Measurements from ENCODE around the gene LONP2.
"Not testable (repeated sequence)": the region's sequence is repeated elsewhere in the genome, so short reads cannot be mapped to it uniquely, and the experiment has no call there.

Gene LONP2

DNA sequence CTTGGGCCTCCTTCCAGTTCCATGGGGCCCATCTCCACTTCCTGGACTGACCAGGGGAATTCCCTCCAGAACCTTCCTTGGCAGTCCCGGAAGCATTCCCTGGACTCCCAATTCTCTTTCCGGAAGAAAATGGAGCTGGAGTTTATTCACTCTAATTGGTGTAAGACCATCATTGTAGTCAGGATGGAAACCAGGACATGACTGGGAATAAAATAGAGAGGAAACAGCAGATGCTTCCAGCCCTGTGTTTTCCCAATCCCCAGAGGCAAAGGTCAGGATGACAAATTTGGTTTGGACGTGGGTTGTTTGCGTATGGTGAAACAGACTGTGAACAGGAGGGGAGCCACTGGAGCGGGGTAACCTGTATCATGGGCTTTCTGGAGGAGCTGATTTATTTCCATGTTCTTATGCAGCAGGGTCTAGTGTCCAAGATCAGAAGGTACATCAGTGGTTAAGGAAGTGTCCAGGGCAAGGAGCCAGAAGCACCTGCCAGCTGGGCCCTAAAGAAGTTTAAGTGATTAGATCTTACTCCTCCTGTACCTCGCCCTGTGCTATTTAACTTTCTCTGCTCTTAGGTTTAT is 8.5 kb upstream of the LONP2 start:
- no peak overlapping the region for H3K4me3 ChIP-seq (ENCODE audit: low read depth, low read length)

GRCh38 chr16:48236286-48236685 is 7.8 kb upstream of the LONP2 start:
- H3K4me3 ChIP-seq (ENCODE audit: low read depth, low read length): no peak overlapping the region

GRCh38 chr16:48240147-48240546 is 4.0 kb upstream of the LONP2 start:
- H3K4me3 ChIP-seq (ENCODE audit: low read depth, low read length): not testable (repeated sequence)

DNA sequence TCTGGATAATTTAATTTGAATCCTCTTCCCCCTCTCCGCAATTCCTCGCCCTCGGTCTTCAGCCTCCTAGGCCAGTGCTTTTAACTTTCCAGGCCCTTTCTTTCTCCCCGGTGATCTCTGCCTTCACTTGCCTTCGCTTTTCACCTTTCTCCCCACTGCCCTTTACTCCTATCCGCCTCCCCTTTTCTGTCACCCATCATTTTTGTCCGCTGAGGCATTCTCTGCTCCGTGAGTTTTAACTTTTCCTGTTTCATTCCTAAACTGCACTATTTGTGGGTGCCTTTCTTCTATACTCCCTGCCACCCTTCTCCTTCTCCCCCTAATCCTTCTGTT is 729 bp downstream of the LONP2 start:
- peak overlapping the region; percentile 86 for H3K4me3 ChIP-seq (ENCODE audit: low read depth, low read length)

DNA sequence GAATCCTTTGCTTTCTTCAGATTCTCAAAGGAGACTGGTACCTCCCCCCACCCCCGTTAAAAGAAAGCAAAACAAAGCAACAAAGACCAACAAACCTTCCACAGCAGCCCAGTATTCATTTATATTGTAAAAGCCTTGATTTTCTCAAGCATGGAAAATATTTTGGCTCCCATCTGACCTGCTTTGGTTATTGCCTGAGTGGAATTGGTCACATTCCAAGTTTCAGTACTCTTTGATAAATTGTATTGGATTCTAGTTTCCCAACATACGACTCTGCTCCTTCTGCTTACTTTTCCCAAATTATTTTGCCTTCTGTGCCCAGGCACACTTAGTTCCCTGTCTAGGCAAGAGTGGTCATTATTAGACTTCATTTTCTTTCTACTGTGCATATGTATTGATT is 2.0 kb downstream of the LONP2 start:
- no peak overlapping the region for H3K4me3 ChIP-seq (ENCODE audit: low read depth, low read length)

GRCh38 chr16:48247311-48247710 is 3.2 kb downstream of the LONP2 start, which contains the start of gene ABCC11:
ABCC11 (minus strand) TSS chr16:48247539; CDS start chr16:48231921, 15,618 bp downstream.
- H3K4me3 ChIP-seq (ENCODE audit: low read depth, low read length): no peak within 1 kb of the TSS

DNA sequence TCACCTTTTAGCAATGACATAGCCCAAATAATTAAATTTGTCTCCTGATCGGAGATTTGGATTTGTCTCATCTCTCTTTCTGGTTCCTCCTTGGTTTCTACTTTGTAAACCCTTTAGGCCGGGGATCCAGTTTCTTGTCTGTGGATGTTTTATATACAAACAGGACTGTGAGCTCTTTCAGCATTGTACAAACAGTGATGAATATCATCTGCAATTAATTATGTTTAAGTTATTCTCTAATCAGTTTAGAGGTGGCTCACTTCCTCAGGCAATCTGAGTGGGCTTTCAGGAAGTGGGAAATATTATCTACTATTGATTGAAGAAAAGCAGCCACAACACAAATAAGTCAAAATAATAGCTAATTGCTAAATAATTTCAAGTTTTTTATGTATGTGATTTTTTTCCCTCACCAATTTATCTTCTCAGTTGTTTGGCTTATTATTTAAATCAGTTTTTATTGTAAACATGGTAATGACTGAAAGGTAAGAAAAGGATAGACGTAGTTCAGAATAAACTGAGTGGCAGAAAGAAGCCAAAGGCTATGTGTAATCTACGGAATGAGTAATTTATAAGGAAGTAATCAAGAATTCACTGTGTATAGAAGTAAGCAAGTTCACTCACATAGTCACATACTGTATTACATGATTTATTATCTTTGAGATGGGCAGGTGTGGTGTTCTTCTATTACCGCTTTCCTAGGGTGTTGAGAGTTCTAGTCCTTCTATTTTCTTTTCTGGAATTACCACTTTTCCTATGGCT is 6.6 kb downstream of the LONP2 start:
- H3K4me3 ChIP-seq (ENCODE audit: low read depth, low read length): no peak overlapping the region

DNA sequence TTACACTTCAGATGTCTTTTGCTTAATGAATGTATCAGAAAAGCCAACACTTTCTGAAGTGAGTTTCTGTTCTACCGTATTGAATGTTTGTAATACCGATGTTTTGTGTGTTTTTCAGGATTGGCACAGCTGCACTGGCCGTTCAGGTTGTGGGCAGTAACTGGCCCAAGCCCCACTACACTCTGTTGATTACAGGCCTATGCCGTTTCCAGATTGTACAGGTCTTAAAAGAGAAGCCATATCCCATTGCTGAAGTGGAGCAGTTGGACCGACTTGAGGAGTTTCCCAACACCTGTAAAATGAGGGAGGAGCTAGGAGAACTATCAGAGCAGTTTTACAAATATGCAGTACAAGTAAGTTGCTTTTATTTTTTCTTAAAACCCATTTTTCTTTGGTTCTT is 7.9 kb downstream of the LONP2 start:
- H3K4me3 ChIP-seq (ENCODE audit: low read depth, low read length): no peak overlapping the region

DNA sequence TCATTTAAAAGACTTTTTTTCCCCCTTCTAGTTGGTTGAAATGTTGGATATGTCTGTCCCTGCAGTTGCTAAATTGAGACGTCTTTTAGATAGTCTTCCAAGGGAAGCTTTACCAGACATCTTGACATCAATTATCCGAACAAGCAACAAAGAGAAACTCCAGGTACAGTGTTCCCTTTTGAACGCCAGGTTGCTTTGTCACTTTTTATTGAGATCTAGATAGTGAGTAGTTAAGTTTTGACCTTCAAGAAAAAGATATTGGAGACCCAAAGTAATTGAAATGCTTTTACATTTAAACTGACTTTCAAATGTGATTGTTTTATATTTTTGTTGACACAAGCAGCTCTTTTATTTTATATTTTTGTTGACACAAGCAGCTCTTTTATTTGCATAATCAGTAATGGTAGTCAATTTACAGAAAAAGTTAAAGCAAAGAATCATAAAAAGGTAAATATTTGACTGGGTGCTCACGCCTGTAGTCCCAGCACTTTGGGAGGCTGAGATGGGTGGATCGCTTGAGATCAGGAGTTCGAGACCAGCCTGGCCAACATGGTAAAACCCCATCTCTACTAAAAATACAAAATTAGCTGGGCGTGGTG is 12.6 kb downstream of the LONP2 start:
- H3K4me3 ChIP-seq (ENCODE audit: low read depth, low read length): no peak overlapping the region

- no peak overlapping the region for H3K4me3 ChIP-seq (ENCODE audit: low read depth, low read length)
These were observed 17.5 kb downstream of the LONP2 start for GRCh38 chr16:48261569-48261968.

DNA sequence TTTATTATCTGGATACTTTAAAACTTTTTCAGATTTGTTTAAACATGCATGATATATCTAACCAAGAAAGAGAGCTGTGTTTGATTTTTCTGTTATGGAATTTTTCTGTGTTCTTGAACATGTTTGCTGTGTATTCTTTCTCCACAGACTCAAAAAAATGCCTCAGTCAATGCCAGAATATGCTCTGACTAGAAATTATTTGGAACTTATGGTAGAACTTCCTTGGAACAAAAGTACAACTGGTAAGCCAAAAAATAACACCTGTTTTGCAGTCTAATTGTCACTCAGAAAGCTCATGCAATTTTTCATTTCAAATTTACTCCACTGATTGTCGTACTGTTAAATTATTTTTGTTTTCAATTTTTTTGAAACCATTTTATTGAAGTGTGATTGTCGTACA is 18.5 kb downstream of the LONP2 start:
- no peak overlapping the region for H3K4me3 ChIP-seq (ENCODE audit: low read depth, low read length)

- no peak overlapping the region for H3K4me3 ChIP-seq (ENCODE audit: low read depth, low read length)
These were observed 24.9 kb downstream of the LONP2 start for GRCh38 chr16:48269011-48269410.

- H3K4me3 ChIP-seq (ENCODE audit: low read depth, low read length): no peak overlapping the region
These were observed 27.6 kb downstream of the LONP2 start for GRCh38 chr16:48271728-48272127.

GRCh38 chr16:48272837-48273421 is 28.8 kb downstream of the LONP2 start:
- H3K4me3 ChIP-seq (ENCODE audit: low read depth, low read length): no peak overlapping the region

GRCh38 chr16:48274476-48274875 is 30.4 kb downstream of the LONP2 start:
- no peak overlapping the region for H3K4me3 ChIP-seq (ENCODE audit: low read depth, low read length)

- H3K4me3 ChIP-seq (ENCODE audit: low read depth, low read length): no peak overlapping the region
These were observed 32.0 kb downstream of the LONP2 start for GRCh38 chr16:48276102-48276501.

- H3K4me3 ChIP-seq (ENCODE audit: low read depth, low read length): no peak overlapping the region
These were observed 33.1 kb downstream of the LONP2 start for GRCh38 chr16:48277158-48277557.

GRCh38 chr16:48279199-48279598 is 35.1 kb downstream of the LONP2 start:
- H3K4me3 ChIP-seq (ENCODE audit: low read depth, low read length): no peak overlapping the region

GRCh38 chr16:48280546-48280945 is 36.4 kb downstream of the LONP2 start:
- no peak overlapping the region for H3K4me3 ChIP-seq (ENCODE audit: low read depth, low read length)

- no peak overlapping the region for H3K4me3 ChIP-seq (ENCODE audit: low read depth, low read length)
These were observed 38.6 kb downstream of the LONP2 start for GRCh38 chr16:48282636-48283263.

DNA sequence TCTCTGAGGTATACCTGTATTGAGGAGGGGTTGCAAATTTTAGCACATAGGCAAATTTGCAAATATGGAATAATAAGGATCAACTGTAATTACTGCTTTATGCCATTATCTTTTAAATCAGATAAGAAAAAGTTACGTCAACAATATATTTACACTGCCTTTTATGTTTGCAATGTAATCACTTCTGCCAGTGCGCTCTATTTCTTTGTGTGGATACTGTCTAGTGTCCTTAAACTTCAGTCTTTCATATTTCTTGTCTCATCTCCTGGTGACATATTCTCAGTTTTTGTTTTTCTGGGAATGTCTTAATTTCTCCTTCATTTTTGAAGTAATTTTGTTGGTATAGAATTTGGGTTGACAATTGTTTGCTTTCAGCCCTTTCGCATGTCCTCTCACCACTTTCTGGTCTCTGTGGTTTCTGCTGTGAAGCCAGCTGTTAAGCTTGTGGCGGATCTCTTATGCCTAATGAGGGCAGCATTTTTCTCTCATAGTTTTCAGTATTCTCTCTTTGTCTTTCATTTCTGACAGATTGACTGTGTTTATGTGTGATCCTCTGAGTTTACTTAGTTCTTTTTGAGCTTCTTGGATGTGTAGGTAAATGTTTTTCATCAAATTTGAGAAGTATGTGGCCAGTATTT is 40.8 kb downstream of the LONP2 start:
- H3K4me3 ChIP-seq (ENCODE audit: low read depth, low read length): no peak overlapping the region

All from iPS-11a (cell line).